ENCODE measurements around the gene PDE4D.

Gene PDE4D

GRCh38 chr5:59158637-59159391, 734.7 kb downstream of the PDE4D start:
- TF ChIP-seq GABPA (IDR thresholded peaks at IDR 0.05; ENCODE audit: low read depth) (no peak), POLR2AphosphoS5 (IDR thresholded peaks at IDR 0.05; ENCODE audit: low read depth) (no peak)
- TF ChIP-seq, protein P1, sequence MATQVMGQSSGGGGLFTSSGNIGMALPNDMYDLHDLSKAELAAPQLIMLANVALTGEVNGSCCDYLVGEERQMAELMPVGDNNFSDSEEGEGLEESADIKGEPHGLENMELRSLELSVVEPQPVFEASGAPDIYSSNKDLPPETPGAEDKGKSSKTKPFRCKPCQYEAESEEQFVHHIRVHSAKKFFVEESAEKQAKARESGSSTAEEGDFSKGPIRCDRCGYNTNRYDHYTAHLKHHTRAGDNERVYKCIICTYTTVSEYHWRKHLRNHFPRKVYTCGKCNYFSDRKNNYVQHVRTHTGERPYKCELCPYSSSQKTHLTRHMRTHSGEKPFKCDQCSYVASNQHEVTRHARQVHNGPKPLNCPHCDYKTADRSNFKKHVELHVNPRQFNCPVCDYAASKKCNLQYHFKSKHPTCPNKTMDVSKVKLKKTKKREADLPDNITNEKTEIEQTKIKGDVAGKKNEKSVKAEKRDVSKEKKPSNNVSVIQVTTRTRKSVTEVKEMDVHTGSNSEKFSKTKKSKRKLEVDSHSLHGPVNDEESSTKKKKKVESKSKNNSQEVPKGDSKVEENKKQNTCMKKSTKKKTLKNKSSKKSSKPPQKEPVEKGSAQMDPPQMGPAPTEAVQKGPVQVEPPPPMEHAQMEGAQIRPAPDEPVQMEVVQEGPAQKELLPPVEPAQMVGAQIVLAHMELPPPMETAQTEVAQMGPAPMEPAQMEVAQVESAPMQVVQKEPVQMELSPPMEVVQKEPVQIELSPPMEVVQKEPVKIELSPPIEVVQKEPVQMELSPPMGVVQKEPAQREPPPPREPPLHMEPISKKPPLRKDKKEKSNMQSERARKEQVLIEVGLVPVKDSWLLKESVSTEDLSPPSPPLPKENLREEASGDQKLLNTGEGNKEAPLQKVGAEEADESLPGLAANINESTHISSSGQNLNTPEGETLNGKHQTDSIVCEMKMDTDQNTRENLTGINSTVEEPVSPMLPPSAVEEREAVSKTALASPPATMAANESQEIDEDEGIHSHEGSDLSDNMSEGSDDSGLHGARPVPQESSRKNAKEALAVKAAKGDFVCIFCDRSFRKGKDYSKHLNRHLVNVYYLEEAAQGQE (IDR thresholded peaks at IDR 0.05; ENCODE audit: insufficient replicate concordance, low read depth): no peak
- TF ChIP-seq, protein P2, sequence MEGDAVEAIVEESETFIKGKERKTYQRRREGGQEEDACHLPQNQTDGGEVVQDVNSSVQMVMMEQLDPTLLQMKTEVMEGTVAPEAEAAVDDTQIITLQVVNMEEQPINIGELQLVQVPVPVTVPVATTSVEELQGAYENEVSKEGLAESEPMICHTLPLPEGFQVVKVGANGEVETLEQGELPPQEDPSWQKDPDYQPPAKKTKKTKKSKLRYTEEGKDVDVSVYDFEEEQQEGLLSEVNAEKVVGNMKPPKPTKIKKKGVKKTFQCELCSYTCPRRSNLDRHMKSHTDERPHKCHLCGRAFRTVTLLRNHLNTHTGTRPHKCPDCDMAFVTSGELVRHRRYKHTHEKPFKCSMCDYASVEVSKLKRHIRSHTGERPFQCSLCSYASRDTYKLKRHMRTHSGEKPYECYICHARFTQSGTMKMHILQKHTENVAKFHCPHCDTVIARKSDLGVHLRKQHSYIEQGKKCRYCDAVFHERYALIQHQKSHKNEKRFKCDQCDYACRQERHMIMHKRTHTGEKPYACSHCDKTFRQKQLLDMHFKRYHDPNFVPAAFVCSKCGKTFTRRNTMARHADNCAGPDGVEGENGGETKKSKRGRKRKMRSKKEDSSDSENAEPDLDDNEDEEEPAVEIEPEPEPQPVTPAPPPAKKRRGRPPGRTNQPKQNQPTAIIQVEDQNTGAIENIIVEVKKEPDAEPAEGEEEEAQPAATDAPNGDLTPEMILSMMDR (IDR thresholded peaks at IDR 0.05; ENCODE audit: insufficient read depth, low read length): no peak
- DNase-seq (ENCODE audit: low read depth in 1 of 2, low spot score in 1 of 2): no peak
- no peak overlapping the region for H3K4me3 ChIP-seq (replicated peaks; ENCODE audit: insufficient read depth, low read length)

DNA sequence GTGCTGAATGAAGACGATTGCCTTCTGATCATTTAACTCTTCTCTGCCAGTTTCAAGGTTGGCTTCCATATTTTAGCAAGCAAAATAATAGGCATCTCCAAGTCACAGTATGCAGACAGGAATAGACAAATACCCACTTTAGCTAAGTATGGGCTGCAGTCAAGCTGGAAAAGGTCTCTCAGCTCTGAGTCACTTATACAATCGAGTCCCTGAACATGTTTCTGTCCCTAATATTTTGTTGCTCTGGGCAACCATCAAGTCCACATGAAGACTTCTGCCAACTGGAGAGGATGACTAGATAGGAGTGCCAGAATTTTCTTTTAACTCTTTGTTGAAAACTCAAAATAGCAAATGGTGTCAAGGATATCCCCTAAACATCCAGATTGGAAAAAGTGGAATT, 735.4 kb downstream of the PDE4D start:
- Histone ChIP-seq H3K27me3 (ENCODE audit: insufficient read depth, poor library complexity, severe bottlenecking) (no peaks in the 10 kb centered on the region), H3K27ac (replicated peaks) (no peak overlapping the region), H3K4me3 (replicated peaks; ENCODE audit: insufficient read depth, low read length) (no peak overlapping the region)
- no peak for TF ChIP-seq SPI1 (IDR thresholded peaks at IDR 0.05; ENCODE audit: borderline replicate concordance, low read depth)
- TF ChIP-seq GABPA (IDR thresholded peaks at IDR 0.05; ENCODE audit: low read depth): no peak
- TF ChIP-seq, protein P2 (IDR thresholded peaks at IDR 0.05; ENCODE audit: insufficient read depth, low read length): no peak
- TF ChIP-seq, protein P1 (IDR thresholded peaks at IDR 0.05; ENCODE audit: insufficient replicate concordance, low read depth): no peak
- no peak for TF ChIP-seq POLR2AphosphoS5 (IDR thresholded peaks at IDR 0.05; ENCODE audit: low read depth)
- no peak for DNase-seq (ENCODE audit: low read depth in 1 of 2, low spot score in 1 of 2)

More at GRCh38 chr5:59158637-59159391, 734.7 kb downstream of the PDE4D start:
- Histone ChIP-seq H3K27ac (replicated peaks) (no peak overlapping the region), H3K27me3 (ENCODE audit: insufficient read depth, poor library complexity, severe bottlenecking) (no peaks in the 10 kb centered on the region)

GRCh38 chr5:59157068-59157467, 736.5 kb downstream of the PDE4D start:
- TF ChIP-seq, protein P2 (IDR thresholded peaks at IDR 0.05; ENCODE audit: insufficient read depth, low read length): no peak
- TF ChIP-seq SPI1 (IDR thresholded peaks at IDR 0.05; ENCODE audit: borderline replicate concordance, low read depth) (no peak), POLR2AphosphoS5 (IDR thresholded peaks at IDR 0.05; ENCODE audit: low read depth) (no peak), GABPA (IDR thresholded peaks at IDR 0.05; ENCODE audit: low read depth) (no peak)
- TF ChIP-seq, protein P1 (IDR thresholded peaks at IDR 0.05; ENCODE audit: insufficient replicate concordance, low read depth): no peak

More at GRCh38 chr5:59157068-59157467, 736.5 kb downstream of the PDE4D start:
- no peaks in the 10 kb centered on the region for H3K27me3 ChIP-seq (ENCODE audit: insufficient read depth, poor library complexity, severe bottlenecking)
- no peak overlapping the region for H3K4me3 ChIP-seq (replicated peaks; ENCODE audit: insufficient read depth, low read length)
- no peak for DNase-seq (ENCODE audit: low read depth in 1 of 2, low spot score in 1 of 2)
- H3K27ac ChIP-seq (replicated peaks): no peak overlapping the region
